Limb (tissue), 2 donors: ENCODE results near the gene RNF31.

Experiments
- DNase-seq, 2 donors: peaks; one replicate each; pipeline ENCODE4 v3.0.0-alpha.2; 2016; ENCODE audit errors: extremely low spot score in 2 of 2

The RNF31 gene

DNA sequence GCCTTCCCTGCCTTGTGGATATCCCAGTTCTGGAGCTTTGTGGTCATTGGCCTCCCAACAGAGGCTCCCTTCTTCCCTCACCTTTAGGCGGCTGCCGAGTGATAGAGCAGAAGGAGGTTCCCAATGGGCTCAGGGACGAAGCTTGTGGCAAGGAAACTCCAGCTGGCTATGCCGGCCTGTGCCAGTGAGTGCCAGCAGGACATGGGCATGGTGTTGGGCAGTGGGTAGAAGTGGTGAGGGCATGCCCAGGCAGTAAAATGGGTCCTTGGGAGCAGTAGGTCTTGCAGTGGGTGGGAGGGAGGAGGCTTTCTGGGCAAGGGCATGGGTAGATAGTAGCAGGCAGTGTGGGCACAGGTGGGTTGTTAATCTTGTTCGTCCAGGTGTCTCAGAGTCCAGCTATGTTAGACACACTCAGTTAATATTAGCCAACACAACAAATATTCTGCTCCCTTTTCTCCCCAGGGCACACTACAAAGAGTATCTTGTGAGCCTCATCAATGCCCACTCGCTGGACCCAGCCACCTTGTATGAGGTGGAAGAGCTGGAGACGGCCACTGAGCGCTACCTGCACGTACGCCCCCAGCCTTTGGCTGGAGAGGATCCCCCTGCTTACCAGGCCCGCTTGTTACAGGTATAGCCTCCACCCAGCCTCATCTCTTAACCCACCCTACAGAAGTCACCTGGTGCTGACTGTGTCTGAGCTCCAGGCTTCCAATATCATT lies 12.6 kb downstream of the RNF31 start:
- DNase-seq = no peak

DNA sequence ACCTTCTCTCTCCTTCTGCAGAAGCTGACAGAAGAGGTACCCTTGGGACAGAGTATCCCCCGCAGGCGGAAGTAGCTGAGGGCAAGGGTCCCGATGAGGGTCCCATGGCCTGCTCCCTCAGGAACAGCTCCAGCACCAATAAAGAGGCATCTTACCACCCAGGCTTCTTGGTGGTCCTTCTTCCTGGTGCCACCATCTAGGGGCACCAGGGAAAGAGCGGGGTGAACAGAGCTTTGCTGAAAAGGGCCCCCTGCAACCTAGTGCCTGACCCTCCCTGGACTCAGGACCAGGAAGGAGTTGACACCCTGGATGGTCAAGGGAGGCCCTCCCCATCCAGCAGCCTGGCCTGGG lies 13.2 kb downstream of the RNF31 start:
- DNase-seq = no peak

DNA sequence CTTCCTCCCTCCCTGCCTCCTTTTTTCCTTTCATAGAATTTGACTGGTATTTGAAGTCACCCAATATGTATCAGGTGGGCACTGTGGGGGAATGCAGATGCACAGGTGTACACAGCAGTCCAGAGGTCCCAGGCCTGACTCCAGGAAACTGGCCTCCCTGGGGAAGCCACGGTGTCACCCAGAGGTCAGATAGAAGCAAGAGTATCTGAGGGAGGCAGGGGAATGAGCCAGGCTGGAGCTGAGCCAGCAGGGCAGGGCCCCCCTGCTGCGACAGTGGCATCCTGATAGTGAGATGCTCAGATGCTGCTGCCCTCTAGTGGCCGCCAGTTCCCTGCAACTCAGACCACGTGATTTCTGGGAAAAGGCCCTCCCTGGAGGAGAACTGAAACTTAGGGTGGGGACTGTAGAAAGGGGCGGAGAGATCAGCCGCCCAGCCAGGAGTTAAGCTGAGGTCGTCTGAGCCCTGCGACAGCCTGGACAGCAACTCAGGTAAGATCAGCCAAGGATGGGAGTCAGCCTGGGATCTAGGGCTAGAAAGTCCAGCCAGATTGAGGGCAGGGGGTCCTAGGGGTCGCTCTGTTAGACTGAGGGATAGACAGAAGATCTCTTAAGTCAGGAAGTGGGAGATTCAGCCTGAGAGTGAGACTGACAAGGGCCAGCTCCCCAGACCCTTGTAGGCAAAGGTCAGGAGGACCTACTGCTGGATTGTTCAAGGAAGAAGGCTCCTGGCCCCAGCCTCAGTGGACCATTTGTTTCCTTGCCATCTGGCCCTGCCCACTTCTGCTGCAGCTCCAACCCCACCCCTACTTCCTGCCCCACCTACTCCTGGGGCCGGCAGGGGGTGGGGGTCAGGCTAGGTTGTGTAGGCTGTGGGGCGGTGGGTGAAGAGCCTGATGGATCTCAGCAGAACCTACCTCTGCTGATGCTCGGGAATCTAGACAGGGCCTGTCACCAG lies 13.8 kb downstream of the RNF31 start, which contains the start of gene IRF9:
Gene IRF9 (plus strand): TSS at position 416 of the 955 bp plus-strand sequence. CDS start 880 bp downstream, outside the sequence.
- peak; percentile 92 to 97 for DNase-seq

DNA sequence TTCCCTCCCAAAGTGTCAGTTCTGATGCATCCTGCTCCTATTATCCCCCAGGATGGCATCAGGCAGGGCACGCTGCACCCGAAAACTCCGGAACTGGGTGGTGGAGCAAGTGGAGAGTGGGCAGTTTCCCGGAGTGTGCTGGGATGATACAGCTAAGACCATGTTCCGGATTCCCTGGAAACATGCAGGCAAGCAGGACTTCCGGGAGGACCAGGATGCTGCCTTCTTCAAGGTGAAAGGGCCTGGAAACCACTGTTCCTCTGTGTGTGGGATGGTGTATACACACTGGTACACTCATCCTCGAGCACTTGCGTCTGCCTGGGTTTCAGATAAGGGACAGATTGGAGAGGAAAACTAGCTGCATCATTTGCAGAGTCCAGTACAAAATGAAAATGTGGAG lies 14.8 kb downstream of the RNF31 start:
- no peak for DNase-seq

DNA sequence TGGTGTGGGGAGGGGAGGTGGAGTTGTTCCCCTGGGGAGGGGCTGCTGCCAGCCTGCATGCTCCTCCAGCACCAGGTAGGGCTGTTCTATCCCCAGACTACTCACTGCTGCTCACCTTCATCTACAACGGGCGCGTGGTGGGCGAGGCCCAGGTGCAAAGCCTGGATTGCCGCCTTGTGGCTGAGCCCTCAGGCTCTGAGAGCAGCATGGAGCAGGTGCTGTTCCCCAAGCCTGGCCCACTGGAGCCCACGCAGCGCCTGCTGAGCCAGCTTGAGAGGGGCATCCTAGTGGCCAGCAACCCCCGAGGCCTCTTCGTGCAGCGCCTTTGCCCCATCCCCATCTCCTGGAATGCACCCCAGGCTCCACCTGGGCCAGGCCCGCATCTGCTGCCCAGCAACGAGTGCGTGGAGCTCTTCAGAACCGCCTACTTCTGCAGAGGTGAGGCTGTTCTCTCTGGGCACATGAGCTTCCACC lies 17.3 kb downstream of the RNF31 start:
- no peak for DNase-seq

DNA sequence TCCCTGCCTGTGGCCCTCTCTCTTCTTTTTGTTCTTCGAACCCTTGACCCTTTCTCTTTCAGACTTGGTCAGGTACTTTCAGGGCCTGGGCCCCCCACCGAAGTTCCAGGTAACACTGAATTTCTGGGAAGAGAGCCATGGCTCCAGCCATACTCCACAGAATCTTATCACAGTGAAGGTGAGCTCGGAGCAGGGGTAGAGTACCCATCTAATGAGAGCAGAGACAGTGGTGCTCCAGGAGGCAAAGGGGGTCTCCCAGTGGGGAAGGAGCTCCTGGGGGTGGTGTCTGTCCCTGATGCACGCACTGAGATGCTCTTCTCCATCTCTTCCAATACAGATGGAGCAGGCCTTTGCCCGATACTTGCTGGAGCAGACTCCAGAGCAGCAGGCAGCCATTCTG lies 18.5 kb downstream of the RNF31 start:
- DNase-seq = no peak

DNA sequence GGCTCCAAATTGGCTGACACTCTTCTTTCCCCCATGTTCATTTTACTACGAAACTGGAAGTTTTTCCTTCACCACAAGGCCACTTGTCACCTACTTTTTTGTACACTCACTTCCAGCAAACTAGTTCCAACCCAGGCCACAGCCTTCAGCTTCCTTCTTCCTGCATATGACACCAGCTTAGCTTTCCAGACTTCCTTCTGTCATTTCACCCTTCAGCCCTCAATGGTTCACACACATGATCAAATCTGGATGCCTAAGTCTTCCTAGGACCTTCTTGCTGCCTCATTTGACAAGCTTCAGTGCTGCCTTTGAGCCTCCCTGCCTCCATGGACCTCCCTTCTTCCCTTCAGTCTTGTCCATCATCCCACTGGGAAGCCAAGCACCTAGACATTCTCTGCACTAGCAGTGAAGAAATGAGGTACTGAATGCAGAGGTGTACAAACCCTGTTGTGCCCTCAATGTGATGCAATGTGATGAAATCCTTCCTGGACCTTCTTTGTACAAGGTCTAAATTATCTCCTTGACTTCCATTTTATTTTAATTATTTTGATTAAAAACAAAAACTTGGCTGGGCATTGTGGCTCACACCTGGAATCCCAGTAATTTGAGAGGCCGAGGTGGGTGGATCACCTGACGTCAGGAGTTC lies 20.3 kb downstream of the RNF31 start:
- no peak for DNase-seq

DNA sequence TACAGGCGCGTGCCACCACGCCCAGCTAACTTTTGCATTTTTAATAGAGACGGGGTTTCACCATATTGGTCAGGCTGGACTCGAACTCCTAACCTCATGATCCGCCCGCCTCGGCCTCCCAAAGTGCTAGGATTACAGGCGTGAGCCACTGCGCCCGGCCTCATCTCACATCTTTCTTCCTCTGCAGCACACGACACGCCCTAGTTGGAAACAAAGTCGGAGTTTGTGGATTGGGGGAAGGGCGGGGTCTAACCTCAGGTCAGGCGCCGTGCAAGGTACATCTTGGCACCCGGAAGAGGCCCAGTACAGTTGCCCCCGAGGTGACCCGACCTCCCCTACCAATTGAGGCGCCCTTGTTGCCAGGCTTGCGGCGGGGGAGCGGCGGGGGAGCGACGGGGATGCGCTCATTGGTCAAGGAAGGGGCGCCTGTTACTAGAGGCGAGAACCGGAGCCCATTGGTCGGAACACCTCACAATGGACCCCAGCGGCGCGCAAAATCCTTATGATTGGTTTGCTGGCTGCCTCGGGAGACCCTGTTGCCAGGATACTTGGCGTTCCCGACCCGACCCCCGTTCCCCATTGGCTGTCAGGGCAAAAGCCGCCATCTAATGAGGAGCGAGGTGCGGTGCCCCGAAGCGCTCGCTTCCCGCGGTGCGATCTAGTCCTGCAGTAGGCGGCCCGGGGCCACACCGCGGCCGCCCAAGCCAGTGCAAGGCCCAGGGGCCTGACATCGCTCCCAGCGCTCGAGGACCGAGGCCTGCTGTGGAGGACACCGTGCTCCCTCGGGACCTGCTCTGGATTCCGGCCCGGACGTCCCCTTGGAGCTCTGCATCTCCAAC lies 24.3 kb downstream of the RNF31 start, which contains the start of gene REC8:
Gene REC8 (plus strand): TSS at position 659 of the 839 bp plus-strand sequence. CDS start 473 bp downstream, outside the sequence.
- DNase-seq = peak; percentile 90 to 94

DNA sequence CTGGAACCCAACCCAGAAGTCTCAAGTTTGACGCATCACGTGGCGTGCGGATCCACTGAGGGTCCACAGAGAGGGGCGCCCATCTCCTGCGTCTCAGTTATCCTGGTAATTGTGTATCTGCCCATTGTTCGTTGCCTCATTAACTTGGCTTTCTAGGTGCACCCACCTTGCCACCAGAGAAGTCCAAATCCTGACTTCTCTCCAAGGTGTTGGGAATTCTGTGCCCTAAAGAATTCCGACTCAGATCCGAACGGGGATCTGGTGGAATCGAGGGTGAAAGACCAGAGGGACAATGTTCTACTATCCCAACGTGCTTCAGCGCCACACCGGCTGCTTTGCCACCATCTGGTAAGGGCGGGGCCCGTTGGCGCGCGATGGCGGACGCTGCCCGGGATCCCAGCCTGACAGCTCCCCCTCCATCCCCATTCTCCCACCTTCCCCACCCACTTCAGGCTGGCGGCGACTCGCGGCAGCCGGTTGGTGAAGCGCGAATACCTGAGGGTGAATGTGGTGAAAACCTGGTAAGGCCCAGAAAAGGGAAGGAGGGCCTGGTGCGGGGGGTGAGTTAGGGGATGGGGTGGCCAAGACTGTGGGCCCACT lies 25.1 kb downstream of the RNF31 start:
- DNase-seq = peak in 1 of 2 donors; percentile 58

DNA sequence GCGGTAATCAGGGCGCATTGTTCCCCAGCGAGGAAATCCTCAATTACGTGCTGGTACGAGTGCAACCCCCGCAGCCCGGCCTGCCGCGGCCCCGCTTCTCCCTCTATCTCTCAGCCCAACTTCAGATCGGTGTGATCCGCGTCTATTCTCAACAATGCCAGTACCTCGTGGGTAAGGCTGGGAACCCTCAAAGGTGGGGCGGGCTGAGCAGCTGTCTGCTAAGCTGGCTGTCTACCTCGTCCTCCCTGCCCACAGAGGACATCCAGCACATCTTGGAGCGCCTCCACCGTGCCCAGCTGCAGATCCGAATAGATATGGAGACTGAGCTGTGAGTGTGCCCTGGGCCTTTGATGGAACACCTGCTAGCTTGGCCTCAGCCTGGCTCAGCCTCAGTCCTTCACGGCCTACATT lies 25.6 kb downstream of the RNF31 start:
- DNase-seq = no peak

DNA sequence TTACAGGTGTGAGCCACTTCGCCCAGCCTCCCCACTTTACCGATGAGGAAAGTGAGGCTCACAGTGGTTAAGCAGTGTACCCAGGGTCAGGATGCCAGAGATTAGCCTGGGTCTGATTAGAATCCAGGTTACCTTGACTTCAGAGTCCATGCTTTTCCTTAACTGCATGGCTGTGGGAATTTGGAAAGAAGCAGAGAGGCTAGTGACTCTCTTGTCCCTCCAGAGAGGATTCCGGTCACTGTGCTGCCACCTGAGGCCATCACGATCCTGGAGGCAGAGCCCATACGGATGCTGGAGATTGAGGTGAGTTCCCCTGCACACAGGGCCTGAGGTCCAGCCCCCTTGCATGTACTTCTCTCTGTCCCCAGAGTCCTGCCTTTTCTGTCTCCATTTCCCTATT lies 29.3 kb downstream of the RNF31 start:
- no peak for DNase-seq

DNA sequence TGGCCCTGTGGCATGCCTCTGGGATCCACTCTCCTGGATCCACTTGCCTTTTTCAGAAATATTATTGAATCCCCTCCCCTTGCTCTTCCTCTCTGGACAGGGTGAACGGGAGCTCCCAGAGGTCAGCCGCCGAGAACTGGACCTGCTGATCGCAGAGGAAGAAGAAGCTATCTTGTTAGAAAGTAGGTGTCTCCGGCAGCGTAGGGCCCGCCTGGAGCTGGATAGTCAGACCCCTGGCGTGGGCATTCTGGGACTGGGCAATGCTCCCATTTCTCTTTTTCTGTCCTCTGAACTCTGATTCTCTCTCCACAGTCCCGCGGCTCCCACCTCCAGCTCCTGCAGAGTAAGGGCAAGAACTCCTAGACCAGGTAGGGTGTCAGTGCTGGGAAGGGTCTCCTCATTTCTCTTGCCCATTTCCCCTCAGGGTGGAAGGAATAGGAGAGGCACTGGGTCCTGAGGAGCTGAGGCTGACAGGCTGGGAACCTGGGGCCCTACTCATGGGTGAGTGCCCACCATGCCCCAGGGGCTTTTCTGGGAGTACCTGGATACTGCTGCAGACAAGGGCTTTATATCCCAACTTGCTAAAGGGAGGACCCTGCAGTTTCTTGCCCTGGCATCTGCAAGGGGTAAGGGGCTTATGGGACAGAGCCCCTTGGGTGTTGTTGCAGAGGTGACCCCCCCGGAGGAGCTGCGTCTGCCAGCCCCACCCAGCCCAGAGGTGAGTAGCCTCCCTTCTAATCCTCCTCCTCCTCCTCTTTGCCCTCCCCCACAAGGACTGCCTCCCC lies 29.9 kb downstream of the RNF31 start:
- DNase-seq = no peak

DNA sequence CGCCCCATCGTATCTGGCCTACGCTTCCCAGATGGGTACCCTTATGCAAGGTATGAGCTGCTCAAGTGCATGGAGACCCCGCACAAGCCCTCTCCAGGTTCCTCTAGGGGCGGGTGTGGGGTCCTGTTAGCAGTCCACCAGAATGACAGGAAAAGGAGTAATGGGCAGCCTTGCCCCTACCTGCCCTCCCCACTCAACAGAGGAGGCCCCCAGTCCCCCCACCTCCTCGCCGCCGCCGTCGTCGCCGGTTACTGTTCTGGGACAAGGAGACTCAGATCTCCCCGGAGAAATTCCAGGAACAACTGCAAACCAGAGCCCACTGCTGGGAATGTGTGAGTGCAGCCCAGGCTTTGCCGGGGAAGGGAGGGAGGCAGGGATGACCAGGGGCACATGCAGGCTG lies 30.6 kb downstream of the RNF31 start:
- no peak for DNase-seq

DNA sequence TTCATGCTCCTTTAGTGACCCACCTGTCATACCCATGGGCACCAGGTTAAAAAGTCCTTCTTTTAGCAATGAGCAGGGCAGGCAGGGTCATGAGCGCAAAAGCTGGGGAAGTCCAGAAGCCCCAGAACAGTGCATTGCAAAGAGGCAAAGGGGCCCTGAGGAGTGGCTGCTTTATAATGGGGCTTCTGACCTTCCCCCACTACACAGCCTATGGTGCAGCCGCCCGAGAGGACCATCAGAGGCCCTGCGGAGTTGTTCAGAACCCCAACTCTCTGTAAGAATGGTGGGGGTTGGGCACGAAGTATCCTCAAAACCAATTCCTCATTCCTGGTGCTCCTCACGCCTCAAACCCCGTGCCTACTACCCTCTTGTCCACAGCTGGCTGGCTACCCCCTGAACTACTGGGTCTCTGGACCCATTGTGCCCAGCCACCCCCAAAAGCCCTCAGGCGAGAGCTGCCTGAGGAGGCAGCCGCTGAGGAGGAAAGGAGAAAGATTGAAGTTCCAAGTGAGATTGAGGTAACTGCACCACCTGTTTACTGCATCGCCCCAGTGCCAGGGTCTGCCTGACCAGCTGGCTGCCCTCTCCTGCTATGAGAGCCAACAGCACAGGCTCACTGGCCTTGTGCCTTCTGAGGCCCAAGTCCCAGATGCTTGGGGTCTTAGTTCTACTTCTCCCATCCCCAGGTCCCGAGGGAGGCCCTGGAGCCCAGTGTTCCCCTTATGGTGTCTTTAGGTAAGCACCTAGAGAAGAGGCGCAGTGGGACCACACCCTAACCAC lies 31.3 kb downstream of the RNF31 start:
- DNase-seq = no peak

DNA sequence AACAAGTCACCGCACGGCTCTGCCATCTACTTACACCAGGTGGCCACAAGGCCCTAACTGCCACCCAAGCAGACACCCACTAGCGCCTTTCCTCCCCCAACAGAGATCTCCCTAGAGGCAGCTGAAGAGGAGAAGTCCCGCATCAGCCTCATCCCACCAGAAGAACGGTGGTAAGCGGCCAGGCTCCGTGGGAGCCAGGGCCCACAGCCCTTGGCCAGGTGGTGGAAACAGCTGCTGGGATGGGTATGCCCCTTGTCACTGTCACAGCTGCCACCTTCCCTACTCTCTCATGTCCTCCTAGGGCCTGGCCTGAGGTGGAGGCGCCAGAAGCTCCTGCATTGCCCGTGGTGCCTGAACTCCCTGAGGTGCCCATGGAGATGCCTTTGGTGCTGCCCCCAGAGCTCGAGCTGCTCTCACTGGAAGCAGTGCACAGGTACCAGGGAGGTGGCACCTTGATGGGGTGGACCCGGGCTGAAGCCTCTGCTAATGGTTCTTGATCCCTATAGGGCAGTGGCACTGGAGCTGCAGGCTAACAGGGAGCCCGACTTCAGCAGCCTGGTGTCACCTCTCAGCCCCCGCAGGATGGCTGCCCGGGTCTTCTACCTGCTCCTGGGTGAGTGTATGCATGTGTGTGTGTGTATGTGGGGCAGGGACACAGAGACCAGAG lies 32.1 kb downstream of the RNF31 start:
- DNase-seq = no peak

DNA sequence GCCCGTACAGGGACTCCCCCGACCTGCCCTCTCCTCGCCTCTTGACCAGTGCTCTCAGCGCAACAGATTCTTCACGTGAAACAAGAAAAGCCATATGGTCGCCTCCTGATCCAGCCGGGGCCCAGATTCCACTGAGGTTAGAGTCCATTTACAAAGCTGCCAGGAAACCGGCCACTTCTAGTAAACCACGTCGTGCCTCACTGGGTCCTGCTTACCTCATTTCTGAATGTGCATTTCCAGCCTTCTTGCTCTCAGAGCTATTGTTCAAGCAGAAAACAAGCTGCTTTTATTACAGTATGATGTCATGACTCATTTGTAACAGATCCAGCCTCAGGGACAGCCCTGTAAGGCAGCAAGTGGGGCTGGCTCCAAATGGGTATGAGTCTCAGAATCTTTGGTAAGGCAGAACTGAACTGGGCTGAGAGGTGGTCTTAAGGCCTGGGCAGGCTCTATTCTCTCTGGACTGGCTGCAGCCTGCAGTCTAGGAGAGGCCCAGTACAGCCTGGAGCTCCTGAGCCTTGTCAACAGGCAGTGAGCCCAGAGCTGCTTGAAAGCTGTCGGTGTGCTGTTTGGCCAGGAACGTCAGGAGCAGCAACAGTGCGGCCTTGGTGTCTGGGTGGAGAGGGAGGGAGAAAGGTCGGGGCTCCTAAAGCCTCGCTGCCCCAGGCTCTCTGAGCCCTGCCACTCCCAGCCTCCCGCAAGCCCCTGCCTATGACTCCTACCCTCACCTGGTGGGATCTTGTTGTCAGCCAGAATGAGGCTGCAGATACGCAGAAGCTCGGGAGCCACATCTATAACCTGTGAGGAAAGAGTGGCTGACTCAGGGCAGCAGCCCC lies 32.9 kb downstream of the RNF31 start:
- DNase-seq = no peak

DNA sequence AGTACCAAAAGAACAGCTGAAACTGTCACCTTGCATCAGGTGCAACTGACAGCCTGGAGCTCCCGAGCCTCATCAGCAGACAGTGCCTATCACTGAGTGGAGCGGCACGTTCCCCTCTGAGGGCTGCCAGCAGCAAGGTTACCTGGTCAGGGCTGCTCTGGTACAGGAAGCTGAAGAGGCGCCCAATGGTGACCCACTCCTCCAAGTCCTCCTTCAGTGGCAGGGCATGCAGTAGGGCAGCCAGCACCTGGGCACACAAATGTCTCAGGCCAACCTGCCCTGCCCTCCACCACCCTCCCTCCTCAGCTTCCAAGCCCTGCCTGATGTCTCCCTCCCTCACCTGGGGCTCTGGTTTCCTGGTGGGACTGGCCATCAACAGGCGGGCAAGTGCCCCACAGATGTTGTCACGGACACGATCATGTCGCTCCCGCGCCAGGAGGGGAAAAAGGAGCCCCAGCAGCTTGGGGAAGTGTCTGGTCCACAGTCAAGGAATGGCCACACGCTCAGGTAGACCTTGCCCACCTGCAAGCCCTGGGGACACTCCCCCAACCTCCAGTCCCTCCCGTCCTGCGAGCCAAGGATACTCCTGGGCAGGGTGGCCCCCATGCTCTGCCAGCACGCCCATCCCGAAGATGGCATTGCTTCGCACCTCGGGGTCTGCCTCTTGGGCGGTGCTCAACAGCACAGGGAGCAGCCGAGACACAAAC lies 34.2 kb downstream of the RNF31 start:
- DNase-seq = no peak
